Left lung (tissue), 10 donors: ENCODE results near the gene CCDC51. TPM values are rescaled to one million over a fixed set of nuclear protein-coding genes. Genes with fewer than 3 reads are reported as not detected.
A peak's percentile ranks its signal among the peaks of the same experiment; 100 is the strongest.

Experiments used
- ATAC-seq: fragments of 200-7000 bp; cut with Tn5 transposase; one replicate; pipeline ENCODE4 v1.9.1; 2020; ENCODE audit warnings: moderate library complexity
- DNase-seq, 4 donors: peaks; one replicate each; pipeline ENCODE4 v3.0.0-alpha.2; 2013 to 2020
- H3K27ac ChIP-seq, 2 donors: fragments of 200-600 bp; sonication (generic) in 1 of 2; one replicate each; pipeline versions ENCODE4 v1.5.0 to v1.8.0; 2020 to 2021
- H3K27me3 ChIP-seq, 2 donors: fragments of 200-600 bp; sonication (generic) in 1 of 2; one replicate each; pipeline versions ENCODE4 v1.5.0 to v1.8.0; 2020 to 2021
- H3K36me3 ChIP-seq, 2 donors: fragments of 200-600 bp; sonication (generic) in 1 of 2; one replicate each; pipeline versions ENCODE4 v1.5.0 to v1.8.0; 2020 to 2021
- H3K4me1 ChIP-seq, 2 donors: fragments of 200-600 bp; one replicate each; pipeline ENCODE4 v1.8.0; 2021
- H3K4me3 ChIP-seq, 2 donors: fragments of 200-600 bp; sonication (generic) in 1 of 2; one replicate each; pipeline versions ENCODE4 v1.5.0 to v1.8.0; 2020 to 2021; ENCODE audit warnings: mild to moderate bottlenecking in 1 of 2
- H3K9me3 ChIP-seq, 2 donors: fragments of 200-600 bp; sonication (generic) in 1 of 2; one replicate each; pipeline versions ENCODE4 v1.5.0 to v1.8.0; 2020 to 2021
- CTCF ChIP-seq, 2 donors: fragments of 200-600 bp; sonication (generic) in 1 of 2; IDR thresholded peaks; one replicate each; pipeline versions ENCODE4 v1.5.0 to v1.8.0; 2021; ENCODE audit warnings: antibody characterized with exemption in 2 of 2
- intact Hi-C, 2 donors: fragments of 100-400 bp; cut with DNase I; formaldehyde crosslinking; loops; one replicate each; pipeline versions ENCODE4 v1.11.2 to v1.14.2; 2022
- polyA plus RNA-seq, 6 donors: library from polyadenylated mRNA; unstranded; fragments of 120-200 nt; gene quantifications; one replicate each; pipeline ENCODE4 v1.2.1, GENCODE V29; 2013; ENCODE audit not compliant: insufficient read length in 6 of 6
- total RNA-seq, 2 donors: library from RNA; stranded (reverse); fragmentation: NEBNext Ultra II Directional; extraction: Animal tissue kit (Norgen Biotek cat#: 25700); gene quantifications; one replicate each; pipeline ENCODE4 v1.2.1, GENCODE V29; 2021
- donor health status: DM: no; HTN: yes; CAD: no.
- donor health status: DM: no; HTN: no; CAD: no.

The CCDC51 gene
- total and polyA plus RNA-seq, 8 donors: 13.4 to 16.2 (median 14.8) TPM

GRCh38 chr3:48466386-48467109, 26.6 kb upstream of the CCDC51 start:
- no peak for TF ChIP-seq CTCF (IDR thresholded peaks at IDR 0.05)
- Histone ChIP-seq H3K4me1 (peaks cover 28 to 66% of the 10 kb centered on the region in 2 donors), H3K36me3 (peaks cover 0 to 61% of the 10 kb centered on the region in 2 donors), H3K27me3 (no peaks in the 10 kb centered on the region), H3K4me3 (peak overlapping the region; percentile 46 to 71), H3K27ac (peak overlapping the region; percentile 100), H3K9me3 (no peaks in the 10 kb centered on the region)
- DNase-seq: peak in 1 of 4 donors; percentile 44
- peak; percentile 7 for ATAC-seq
- intact Hi-C loops: loop anchor here (5.0 to 10.0 kb wide), 3 partner anchors 36 to 86 kb away; partner anchors contain the start of gene SHISA5 (in 1 of the 2)

GRCh38 chr3:48465531-48466378, 25.8 kb upstream of the CCDC51 start:
- peak; percentile 96 to 99 (median 98) for DNase-seq
- peak; percentile 96 for ATAC-seq
- Histone ChIP-seq H3K27me3 (no peaks in the 10 kb centered on the region), H3K9me3 (no peaks in the 10 kb centered on the region), H3K36me3 (peaks cover 0 to 69% of the 10 kb centered on the region in 2 donors), H3K4me3 (peak overlapping the region; percentile 46 to 71), H3K4me1 (peaks cover 28 to 58% of the 10 kb centered on the region in 2 donors), H3K27ac (peak overlapping the region; percentile 100)
- TF ChIP-seq CTCF (IDR thresholded peaks at IDR 0.05): peak; percentile 52 to 70
- intact Hi-C loops: loop anchor here (5.0 to 10.0 kb wide), 3 partner anchors 37 to 87 kb away; partner anchors contain the start of gene SHISA5 (in 1 of the 2)

- peaks cover 26 to 53% of the 10 kb centered on the region in 2 donors for H3K4me1 ChIP-seq
- H3K27ac ChIP-seq: peak overlapping the region; percentile 100
- intact Hi-C loops: loop anchor here (5.0 to 10.0 kb wide), 3 partner anchors 37 to 87 kb away; partner anchors contain the start of gene SHISA5 (in 1 of the 2)
- no peaks in the 10 kb centered on the region for H3K9me3 ChIP-seq
- peaks cover 0 to 71% of the 10 kb centered on the region in 2 donors for H3K36me3 ChIP-seq
- DNase-seq (no peak), ATAC-seq (no peak)
- no peak overlapping the region for H3K4me3 ChIP-seq
- TF ChIP-seq CTCF (IDR thresholded peaks at IDR 0.05): no peak
- H3K27me3 ChIP-seq: no peaks in the 10 kb centered on the region
Measured at GRCh38 chr3:48465237-48465530, 25.3 kb upstream of the CCDC51 start.

GRCh38 chr3:48464713-48465221, 24.8 kb upstream of the CCDC51 start:
- H3K36me3 ChIP-seq: peaks cover 0 to 71% of the 10 kb centered on the region in 2 donors
- H3K4me3 ChIP-seq: no peak overlapping the region
- ATAC-seq: no peak
- H3K9me3 ChIP-seq: no peaks in the 10 kb centered on the region
- H3K27ac ChIP-seq: peak overlapping the region; percentile 100
- H3K27me3 ChIP-seq: no peaks in the 10 kb centered on the region
- peak in 1 of 4 donors; percentile 76 for DNase-seq
- H3K4me1 ChIP-seq: peaks cover 22 to 49% of the 10 kb centered on the region in 2 donors
- intact Hi-C loops: loop anchor here (5.0 to 10.0 kb wide), 3 partner anchors 38 to 88 kb away; partner anchors contain the start of gene SHISA5 (in 1 of the 2)
- no peak for TF ChIP-seq CTCF (IDR thresholded peaks at IDR 0.05)
